Muscle of leg (tissue), 11 donors: Measurements from ENCODE around the gene IFNAR1. TPM values are rescaled to one million over a fixed set of nuclear protein-coding genes. Genes with fewer than 3 reads are reported as not detected.

Source experiments
- DNase-seq: peaks from one replicate; pipeline ENCODE4 v3.0.0; 2013
- H3K27ac ChIP-seq: one replicate; pipeline ENCODE4 v1.5.1; 2013; ENCODE audit warnings: mild to moderate bottlenecking, low read length, control low read depth
- H3K27me3 ChIP-seq: one replicate; pipeline ENCODE4 v1.6.1; 2013; ENCODE audit warnings: low read length; ENCODE audit not compliant: control insufficient read depth, insufficient read depth
- H3K36me3 ChIP-seq: one replicate; pipeline ENCODE4 v1.6.1; 2013; ENCODE audit warnings: low read length; ENCODE audit not compliant: control insufficient read depth, insufficient read depth
- H3K4me1 ChIP-seq: one replicate; pipeline ENCODE4 v1.6.1; 2013; ENCODE audit warnings: low read length; ENCODE audit not compliant: control insufficient read depth, insufficient read depth
- H3K4me3 ChIP-seq: one replicate; pipeline ENCODE4 v1.5.1; 2013; ENCODE audit warnings: low read length, control low read depth
- H3K9me3 ChIP-seq: replicated peaks from 2 replicates; pipeline ENCODE4 v1.6.1; 2013; ENCODE audit warnings: low read depth, low read length; ENCODE audit not compliant: control insufficient read depth
- WGBS: methylation state at CpG from one replicate; pipeline ENCODE4 v1.1.5; 2013; ENCODE audit warnings: missing lambda C conversion rate; ENCODE audit not compliant: insufficient coverage; 5-methylcytosine and 5-hydroxymethylcytosine counted together
- polyA plus RNA-seq, 8 donors: library from polyadenylated mRNA; unstranded; fragments of 120-200 nt; gene quantifications; one replicate each; pipeline versions ENCODE4 v1.2.1 to v1.2.3, GENCODE V29; 2013; ENCODE audit warnings: inconsistent platforms in 1 of 8, low replicate concordance in 1 of 8; ENCODE audit not compliant: insufficient read length in 8 of 8, insufficient read depth in 1 of 8
- total RNA-seq: library from RNA; stranded (reverse); fragments of 120-200 nt; gene quantifications from one replicate; pipeline ENCODE4 v1.2.4, GENCODE V29; 2013

Gene IFNAR1
- total and polyA plus RNA-seq, 9 donors, result 13.5 to 26.8 (median 20.1) TPM

DNA sequence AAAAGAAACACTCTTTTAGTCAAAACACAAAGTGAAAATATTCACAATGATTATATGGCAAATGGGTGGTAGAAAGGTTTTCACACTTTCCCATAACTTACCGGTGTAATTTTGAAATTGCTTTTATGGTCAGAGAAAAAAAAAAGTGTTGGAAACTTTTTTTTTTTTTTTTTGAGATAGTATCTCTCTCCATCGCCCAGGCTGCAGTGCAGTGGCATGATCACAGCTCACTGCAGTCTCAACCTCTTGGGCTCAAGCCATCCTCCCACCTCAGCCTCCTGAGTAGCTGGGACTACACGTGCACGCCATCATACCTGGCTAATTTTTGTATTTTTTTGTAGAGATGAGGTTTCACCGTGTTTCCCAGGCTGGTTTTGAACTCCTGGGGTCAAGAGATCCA is 81.7 kb downstream of the IFNAR1 start:
- Histone ChIP-seq H3K4me3 (no peak overlapping the region), H3K27me3 (no peaks in the 10 kb centered on the region), H3K27ac (no peak overlapping the region), H3K36me3 (peaks cover 10% of the 10 kb centered on the region), H3K4me1 (peaks cover 11% of the 10 kb centered on the region), H3K9me3 (no peaks in the 10 kb centered on the region)
- no peak for DNase-seq
- 89% methylated on average over 1 of the region's 5 CpGs for WGBS

Other genes starting within 250 kb of the IFNAR1 start
- 5.7 TPM for gene IFNAR2, start 95.0 kb upstream of the IFNAR1 start, total RNA-seq
- gene IFNAR2, start 95.0 kb upstream of the IFNAR1 start, polyA plus RNA-seq, result 10 to 100 TPM in 6 of 8 donors, 1 to 10 TPM in 2; 8.7 to 15.5 (median 10.7) TPM
- 25.9 TPM for gene IL10RB, start 58.6 kb upstream of the IFNAR1 start, total RNA-seq
- 10 to 100 TPM; 13.8 to 24.6 (median 18.1) TPM for gene IL10RB, start 58.6 kb upstream of the IFNAR1 start, polyA plus RNA-seq
- gene IFNGR2, start 78.4 kb downstream of the IFNAR1 start, total RNA-seq, result 55.3 TPM
- 10 to 100 TPM; 47.1 to 76.2 (median 57.3) TPM for gene IFNGR2, start 78.4 kb downstream of the IFNAR1 start, polyA plus RNA-seq
- 16.1 TPM for gene TMEM50B, start 155.0 kb downstream of the IFNAR1 start, total RNA-seq
- gene TMEM50B, start 155.0 kb downstream of the IFNAR1 start, polyA plus RNA-seq, result 10 to 100 TPM; 15.3 to 29.5 (median 24.0) TPM
- gene DNAJC28, start 166.7 kb downstream of the IFNAR1 start, total RNA-seq, result 2.8 TPM
- 1 to 10 TPM; 1.7 to 3.3 (median 2.3) TPM for gene DNAJC28, start 166.7 kb downstream of the IFNAR1 start, polyA plus RNA-seq
- gene GART, start 217.1 kb downstream of the IFNAR1 start, total RNA-seq, result 37.5 TPM
- 10 to 100 TPM; 43.5 to 62.6 (median 50.2) TPM for gene GART, start 217.1 kb downstream of the IFNAR1 start, polyA plus RNA-seq
- gene SON, start 218.1 kb downstream of the IFNAR1 start, total RNA-seq, result 138 TPM
- 100 to 1,000 TPM; 158 to 238 (median 202) TPM for gene SON, start 218.1 kb downstream of the IFNAR1 start, polyA plus RNA-seq